Mesenchymal stem cell (in vitro differentiated cells and primary cell): ENCODE results near the gene TNNT3.
A peak's percentile ranks its signal among the peaks of the same experiment; 100 is the strongest.

Experiments
- DNase-seq: peaks from one replicate; pipeline ENCODE4 v3.0.0-alpha.2; 2013
- H2AFZ ChIP-seq: one replicate; pipeline ENCODE4 v1.6.1; 2013; ENCODE audit warnings: low read depth, mild to moderate bottlenecking, control low read depth, inconsistent platforms, low read length, moderate library complexity
- H2AK5ac ChIP-seq: 2 replicates; pipeline ENCODE4 v1.6.1; 2013; ENCODE audit warnings: low read length, moderate library complexity, mild to moderate bottlenecking, inconsistent platforms; ENCODE audit not compliant: severe bottlenecking
- H2BK120ac ChIP-seq: one replicate; pipeline ENCODE4 v1.6.1; 2013; ENCODE audit warnings: low read depth, mild to moderate bottlenecking, inconsistent platforms, low read length, moderate library complexity
- H2BK12ac ChIP-seq, 2 experiments: one replicate each; pipeline ENCODE4 v1.6.1; 2013; ENCODE audit warnings: inconsistent platforms in 2 of 2, low read length in 2 of 2, mild to moderate bottlenecking in 2 of 2, moderate library complexity in 2 of 2, control low read depth in 1 of 2
- H2BK15ac ChIP-seq: one replicate; pipeline ENCODE4 v1.6.1; 2013; ENCODE audit warnings: mild to moderate bottlenecking, low read depth, inconsistent platforms; ENCODE audit not compliant: poor library complexity, severe bottlenecking
- H2BK5ac ChIP-seq: 2 replicates; pipeline ENCODE4 v1.6.1; 2013; ENCODE audit warnings: low read depth, mild to moderate bottlenecking, low read length, control low read depth, inconsistent platforms; ENCODE audit not compliant: poor library complexity, severe bottlenecking
- H3K14ac ChIP-seq, 2 experiments: one replicate each; pipeline ENCODE4 v1.6.1; 2013; ENCODE audit warnings: inconsistent platforms in 2 of 2, low read length in 2 of 2, control low read depth in 1 of 2, mild to moderate bottlenecking in 1 of 2, moderate library complexity in 1 of 2
- H3K18ac ChIP-seq, 2 experiments: one replicate each; pipeline ENCODE4 v1.6.1; 2013; ENCODE audit warnings: inconsistent platforms in 2 of 2, low read length in 2 of 2, control low read depth in 1 of 2, low read depth in 1 of 2, mild to moderate bottlenecking in 1 of 2
- H3K23ac ChIP-seq, 2 experiments: one replicate each; pipeline ENCODE4 v1.6.1; 2013; ENCODE audit warnings: inconsistent platforms in 2 of 2, low read length in 2 of 2, mild to moderate bottlenecking in 2 of 2, moderate library complexity in 2 of 2, control low read depth in 1 of 2
- H3K27ac ChIP-seq: 2 replicates; pipeline ENCODE4 v1.5.1; 2013; ENCODE audit warnings: mild to moderate bottlenecking, moderate library complexity, low read length, control low read depth, inconsistent platforms; ENCODE audit not compliant: poor library complexity, severe bottlenecking
- H3K27me3 ChIP-seq, 2 experiments: 2 replicates each; pipeline versions ENCODE4 v1.6.1 to v1.7.0; 2013; ENCODE audit warnings: low read length in 2 of 2, mild to moderate bottlenecking in 2 of 2, moderate library complexity in 2 of 2, control low read depth in 1 of 2, inconsistent platforms in 1 of 2; ENCODE audit not compliant: control insufficient read depth in 1 of 2, insufficient read depth in 1 of 2
- H3K36me3 ChIP-seq, 2 experiments: 2 replicates each; pipeline versions ENCODE4 v1.6.1 to v1.7.0; 2013; ENCODE audit warnings: low read length in 2 of 2, control low read depth in 1 of 2, inconsistent platforms in 1 of 2, low read depth in 1 of 2, mild to moderate bottlenecking in 1 of 2; ENCODE audit not compliant: insufficient read depth in 2 of 2, control insufficient read depth in 1 of 2
- H3K4ac ChIP-seq, 2 experiments: one replicate each; pipeline ENCODE4 v1.6.1; 2013; ENCODE audit warnings: inconsistent platforms in 2 of 2, low read length in 2 of 2, mild to moderate bottlenecking in 2 of 2, moderate library complexity in 2 of 2, control low read depth in 1 of 2, low read depth in 1 of 2
- H3K4me1 ChIP-seq: 2 replicates; pipeline ENCODE4 v1.6.1; 2013; ENCODE audit warnings: low read depth, low read length, control low read depth; ENCODE audit not compliant: control insufficient read depth, insufficient read depth
- H3K4me2 ChIP-seq: 2 replicates; pipeline ENCODE4 v1.6.1; 2013; ENCODE audit warnings: low read length, mild to moderate bottlenecking, inconsistent platforms; ENCODE audit not compliant: poor library complexity, severe bottlenecking
- H3K4me3 ChIP-seq, 2 experiments: 2 replicates each; pipeline versions ENCODE4 v1.5.1 to v1.7.0; 2013; ENCODE audit warnings: low read length in 2 of 2, mild to moderate bottlenecking in 2 of 2, control low read depth in 1 of 2, low read depth in 1 of 2; ENCODE audit not compliant: insufficient read depth in 1 of 2
- H3K79me1 ChIP-seq: replicated peaks from 2 replicates; pipeline ENCODE4 v1.6.1; 2013; ENCODE audit warnings: mild to moderate bottlenecking, control low read depth, low read length, inconsistent platforms; ENCODE audit not compliant: poor library complexity, severe bottlenecking
- H3K9ac ChIP-seq: 2 replicates; pipeline ENCODE4 v1.7.0; 2013; ENCODE audit warnings: mild to moderate bottlenecking, low read length, moderate library complexity
- H3K9me3 ChIP-seq: 2 replicates; pipeline ENCODE4 v1.7.0; 2013; ENCODE audit warnings: mild to moderate bottlenecking, low read length; ENCODE audit not compliant: control insufficient read depth
- H4K8ac ChIP-seq: one replicate; pipeline ENCODE4 v1.6.1; 2013; ENCODE audit warnings: inconsistent platforms, mild to moderate bottlenecking, low read length, moderate library complexity
- H4K91ac ChIP-seq: one replicate; pipeline ENCODE4 v1.6.1; 2013; ENCODE audit warnings: mild to moderate bottlenecking, low read length, inconsistent platforms
- WGBS: methylation state at CpG from one replicate; pipeline ENCODE4 v1.1.7; 2013; ENCODE audit warnings: mixed read lengths; 5-methylcytosine and 5-hydroxymethylcytosine counted together

TNNT3 gene

DNA sequence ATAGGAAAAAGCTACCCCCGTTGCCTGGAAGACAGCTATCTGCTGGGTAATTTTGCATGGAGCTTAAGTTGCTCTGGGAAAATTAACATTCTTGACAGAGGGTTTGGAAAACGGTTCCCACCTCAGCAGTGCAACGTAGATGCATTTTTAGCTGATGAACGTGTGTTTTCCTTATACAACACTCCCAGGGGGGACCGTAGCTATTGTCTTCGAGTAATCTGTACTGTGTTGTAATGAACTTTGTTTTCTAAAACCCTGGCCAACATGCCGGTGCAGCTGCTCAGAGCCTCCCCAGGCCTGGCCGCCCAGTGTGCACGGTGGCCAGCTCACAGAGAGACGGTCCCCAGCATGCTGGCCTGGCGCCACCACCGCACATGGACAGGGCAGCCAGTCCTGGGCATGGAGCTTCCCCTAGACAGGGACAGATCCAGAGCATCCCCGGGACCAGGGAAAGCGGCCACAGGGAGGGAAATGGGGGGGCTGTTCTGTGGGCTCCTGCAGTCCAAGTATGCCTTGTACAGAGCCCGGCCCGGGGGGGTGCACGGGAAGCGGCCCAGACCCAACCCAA, 2.2 kb downstream of the TNNT3 start:
- Histone ChIP-seq H4K8ac (no peak overlapping the region), H3K4me2 (no peak overlapping the region), H3K27me3 (peaks cover 5 to 50% of the 10 kb centered on the region in 2 experiments), H3K18ac (no peak overlapping the region), H3K9ac (peak overlapping the region; percentile 75), H3K4me1 (peaks cover 8% of the 10 kb centered on the region), H2BK15ac (no peak overlapping the region), H3K4me3 (peak overlapping the region in 1 of 2 experiments; percentile 18), H3K23ac (no peak overlapping the region), H2BK12ac (no peak overlapping the region), H3K27ac (no peak overlapping the region), H3K14ac (peak overlapping the region in 1 of 2 experiments; percentile 31), H2AFZ (no peak overlapping the region), H3K79me1 (no peaks in the 10 kb centered on the region), H3K4ac (no peak overlapping the region), H3K9me3 (no peaks in the 10 kb centered on the region), H3K36me3 (no peaks in the 10 kb centered on the region), H4K91ac (no peak overlapping the region), H2BK5ac (no peak overlapping the region), H2AK5ac (no peak overlapping the region), H2BK120ac (no peak overlapping the region)
- 82% methylated on average over 18 of the region's 18 CpGs for WGBS
- no peak for DNase-seq

DNA sequence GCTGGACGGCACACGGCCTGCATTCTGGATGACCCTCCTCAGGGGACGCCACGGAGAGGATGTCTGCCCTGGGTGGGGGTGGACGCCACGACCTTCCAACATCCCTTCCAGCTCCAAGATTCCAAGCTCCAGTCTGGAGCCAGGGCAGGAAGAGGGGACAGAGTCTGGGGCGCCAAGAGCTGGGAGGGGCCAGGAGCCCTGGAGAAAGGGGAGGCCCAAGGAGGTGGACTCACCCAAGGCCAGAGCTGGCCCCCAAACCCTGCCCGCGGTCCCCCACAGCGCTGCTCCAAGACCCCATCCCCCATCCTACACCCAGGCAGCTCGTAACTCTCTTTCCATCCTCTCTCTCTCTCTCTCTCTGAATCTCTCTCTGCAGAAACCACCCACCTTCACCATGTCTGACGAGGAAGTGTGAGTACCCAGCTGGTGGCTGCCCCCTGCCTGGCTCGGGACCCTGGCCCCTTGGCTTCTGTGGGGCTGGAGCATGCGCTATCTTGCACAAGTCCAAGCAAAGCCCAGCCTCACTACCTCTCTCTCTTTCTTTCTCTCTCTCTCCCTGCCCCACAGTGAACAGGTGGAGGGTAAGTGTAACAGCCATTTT, 3.1 kb downstream of the TNNT3 start:
- no peak overlapping the region for H3K4me3 ChIP-seq
- H3K27ac ChIP-seq: no peak overlapping the region
- no peaks in the 10 kb centered on the region for H3K79me1 ChIP-seq
- H3K4me1 ChIP-seq: peaks cover 16% of the 10 kb centered on the region
- no peak overlapping the region for H3K4ac ChIP-seq
- no peak overlapping the region for H2BK120ac ChIP-seq
- no peak overlapping the region for H2AK5ac ChIP-seq
- no peak overlapping the region for H4K91ac ChIP-seq
- no peaks in the 10 kb centered on the region for H3K36me3 ChIP-seq
- H3K18ac ChIP-seq: no peak overlapping the region
- H2BK5ac ChIP-seq: no peak overlapping the region
- peak overlapping the region; percentile 75 for H3K9ac ChIP-seq
- no peak overlapping the region for H3K23ac ChIP-seq
- H2AFZ ChIP-seq: no peak overlapping the region
- WGBS: 75% methylated on average over 13 of the region's 14 CpGs
- no peak for DNase-seq
- H3K4me2 ChIP-seq: no peak overlapping the region
- H2BK12ac ChIP-seq: no peak overlapping the region
- peaks cover 8 to 52% of the 10 kb centered on the region in 2 experiments for H3K27me3 ChIP-seq
- H3K14ac ChIP-seq: no peak overlapping the region
- no peaks in the 10 kb centered on the region for H3K9me3 ChIP-seq
- no peak overlapping the region for H2BK15ac ChIP-seq
- no peak overlapping the region for H4K8ac ChIP-seq

DNA sequence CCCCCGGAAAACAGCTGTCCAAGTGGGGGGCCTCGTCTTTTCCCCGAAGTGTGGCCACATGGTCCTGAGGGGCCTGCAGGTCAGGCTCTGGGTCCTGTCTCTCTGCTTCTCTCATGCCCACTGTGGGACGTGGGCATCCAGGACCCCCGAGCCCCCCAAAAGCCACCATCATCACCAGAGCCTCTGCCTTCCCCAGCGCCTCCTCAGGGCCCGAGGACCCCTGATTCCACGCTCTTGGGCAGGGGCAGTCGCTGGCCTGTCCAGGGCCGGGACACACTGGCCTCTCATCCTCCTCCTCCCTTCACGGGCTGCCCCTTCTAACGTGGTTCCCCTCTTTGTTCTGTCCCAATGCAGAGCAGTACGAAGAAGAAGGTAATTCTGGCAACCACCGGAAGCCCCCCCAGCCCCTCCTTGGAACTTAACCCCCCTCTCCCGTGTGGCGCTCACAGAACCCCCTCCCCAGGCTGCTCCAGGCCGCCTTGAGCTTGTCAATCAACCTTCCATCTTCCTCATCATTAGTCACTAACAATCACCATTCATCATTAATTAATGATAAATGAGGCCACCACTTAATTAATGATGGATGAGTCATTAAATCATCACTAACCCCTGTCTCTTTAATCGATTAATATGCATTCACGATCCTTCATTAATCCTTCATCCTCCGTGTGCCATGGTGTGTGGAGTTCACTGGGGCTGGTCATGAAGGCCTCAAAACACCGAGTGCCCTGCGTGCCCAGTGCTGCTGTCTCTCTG, 3.9 kb downstream of the TNNT3 start:
- no peak overlapping the region for H3K9ac ChIP-seq
- H2AFZ ChIP-seq: no peak overlapping the region
- 87% methylated on average over 19 of the region's 22 CpGs for WGBS
- no peak overlapping the region for H4K8ac ChIP-seq
- H3K9me3 ChIP-seq: no peaks in the 10 kb centered on the region
- no peak overlapping the region for H3K18ac ChIP-seq
- H3K79me1 ChIP-seq: no peaks in the 10 kb centered on the region
- H4K91ac ChIP-seq: no peak overlapping the region
- H2BK15ac ChIP-seq: no peak overlapping the region
- H3K14ac ChIP-seq: no peak overlapping the region
- no peak overlapping the region for H2BK12ac ChIP-seq
- DNase-seq: no peak
- H3K36me3 ChIP-seq: no peaks in the 10 kb centered on the region
- H3K4ac ChIP-seq: no peak overlapping the region
- no peak overlapping the region for H3K4me3 ChIP-seq
- peaks cover 18% of the 10 kb centered on the region for H3K4me1 ChIP-seq
- H2BK120ac ChIP-seq: no peak overlapping the region
- H2AK5ac ChIP-seq: no peak overlapping the region
- no peak overlapping the region for H3K27ac ChIP-seq
- no peak overlapping the region for H2BK5ac ChIP-seq
- H3K23ac ChIP-seq: no peak overlapping the region
- H3K27me3 ChIP-seq: peaks cover 9 to 44% of the 10 kb centered on the region in 2 experiments
- H3K4me2 ChIP-seq: no peak overlapping the region

DNA sequence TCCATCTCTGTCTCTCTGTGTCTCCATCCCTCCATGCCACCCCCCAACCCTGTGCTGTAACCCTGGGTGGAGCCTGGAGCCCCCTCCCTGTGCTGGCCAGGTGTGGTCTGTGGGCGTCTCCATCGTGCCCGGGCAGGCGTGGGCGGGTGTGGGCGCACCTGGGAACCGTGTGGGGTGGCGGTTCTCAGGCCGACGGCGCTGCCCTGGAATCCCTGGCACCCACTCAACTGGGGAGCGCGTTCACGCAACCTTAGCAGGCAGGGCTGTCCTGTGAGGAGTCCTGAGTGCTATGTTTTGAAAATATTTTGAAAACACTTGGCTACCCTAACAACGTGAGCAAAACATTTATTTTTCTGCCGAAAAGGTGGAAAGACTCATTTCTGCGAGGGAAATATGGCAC, 4.7 kb downstream of the TNNT3 start:
- Histone ChIP-seq H2BK12ac (no peak overlapping the region), H3K4me1 (peaks cover 21% of the 10 kb centered on the region), H3K9me3 (no peaks in the 10 kb centered on the region), H2AFZ (no peak overlapping the region), H3K14ac (no peak overlapping the region), H2BK5ac (no peak overlapping the region), H3K4me3 (no peak overlapping the region), H3K18ac (no peak overlapping the region), H2AK5ac (no peak overlapping the region), H3K27me3 (peaks cover 9 to 38% of the 10 kb centered on the region in 2 experiments), H2BK15ac (no peak overlapping the region), H3K4ac (no peak overlapping the region), H3K79me1 (no peaks in the 10 kb centered on the region), H3K36me3 (no peaks in the 10 kb centered on the region), H3K9ac (no peak overlapping the region), H4K91ac (no peak overlapping the region), H2BK120ac (no peak overlapping the region), H3K27ac (no peak overlapping the region), H4K8ac (no peak overlapping the region), H3K4me2 (no peak overlapping the region), H3K23ac (no peak overlapping the region)
- no peak for DNase-seq
- 93% methylated on average over 17 of the region's 17 CpGs for WGBS
